SK-N-MC (cell line): ENCODE results near the gene ZIM2.

Experiments
- DNase-seq: peaks from one replicate; pipeline ENCODE4 v3.0.0-alpha.2; 2011; ENCODE audit warnings: low read depth, low spot score
- H3K27ac ChIP-seq: fragments of 200-600 bp; sonication (generic); 2 replicates; pipeline ENCODE4 v1.5.1; 2016; ENCODE audit warnings: mixed run types
- H3K36me3 ChIP-seq: fragments of 200-600 bp; sonication (generic); 2 replicates; pipeline ENCODE4 v1.6.1; 2017; ENCODE audit warnings: antibody characterized with exemption, low read length, mixed read lengths; ENCODE audit not compliant: insufficient read depth
- H3K4me3 ChIP-seq: fragments of 200-600 bp; sonication (generic); 2 replicates; pipeline ENCODE4 v1.5.1; 2016
- H3K9ac ChIP-seq: fragments of 200-600 bp; sonication (generic); 2 replicates; pipeline ENCODE4 v1.8.0; 2017; ENCODE audit warnings: mixed run types, mixed read lengths; ENCODE audit not compliant: insufficient read length
- H3K9me3 ChIP-seq: fragments of 200-600 bp; sonication (generic); 2 replicates; pipeline ENCODE4 v1.6.1; 2017; ENCODE audit warnings: low read depth, mild to moderate bottlenecking, antibody characterized with exemption, low read length, moderate library complexity, mixed read lengths
- EZH2 ChIP-seq: fragments of 200-600 bp; sonication (generic); IDR thresholded peaks from one replicate; pipeline ENCODE4 v1.6.1; 2017; ENCODE audit warnings: antibody characterized with exemption
- FOXP2 ChIP-seq: optimal IDR thresholded peaks from 2 replicates; pipeline ENCODE3; 2011; ENCODE audit warnings: mild to moderate bottlenecking, moderate library complexity; ENCODE audit not compliant: insufficient read depth; ENCODE audit errors: extremely low read length, control extremely low read depth
- POLR2AphosphoS5 ChIP-seq: IDR thresholded peaks from 2 replicates; pipeline ENCODE4 v1.6.1; 2012; ENCODE audit warnings: mild to moderate bottlenecking, low read depth, low read length, borderline replicate concordance

ZIM2 gene

GRCh38 chr19:56822755-56823154, 17.8 kb downstream of the ZIM2 start:
- Histone ChIP-seq H3K9me3 (no peaks in the 10 kb centered on the region), H3K27ac (no peak overlapping the region), H3K36me3 (no peaks in the 10 kb centered on the region), H3K9ac (no peak overlapping the region), H3K4me3 (no peak overlapping the region)
- DNase-seq, result no peak
- no peak for TF ChIP-seq EZH2
- TF ChIP-seq FOXP2, result no peak

GRCh38 chr19:56821675-56822074, 18.9 kb downstream of the ZIM2 start:
- H3K9ac ChIP-seq, result no peak overlapping the region
- no peaks in the 10 kb centered on the region for H3K9me3 ChIP-seq
- H3K36me3 ChIP-seq, result no peaks in the 10 kb centered on the region
- no peak for TF ChIP-seq EZH2
- TF ChIP-seq FOXP2, result no peak
- TF ChIP-seq POLR2AphosphoS5, result no peak
- H3K4me3 ChIP-seq, result no peak overlapping the region
- no peak overlapping the region for H3K27ac ChIP-seq
- no peak for DNase-seq

GRCh38 chr19:56821209-56821608, 19.3 kb downstream of the ZIM2 start:
- H3K9ac ChIP-seq, result no peak overlapping the region
- no peak for TF ChIP-seq FOXP2
- H3K36me3 ChIP-seq, result no peaks in the 10 kb centered on the region
- H3K27ac ChIP-seq, result no peak overlapping the region
- no peak for DNase-seq
- no peak overlapping the region for H3K4me3 ChIP-seq
- H3K9me3 ChIP-seq, result no peaks in the 10 kb centered on the region

- Histone ChIP-seq H3K27ac (no peak overlapping the region), H3K9ac (no peak overlapping the region), H3K9me3 (no peaks in the 10 kb centered on the region), H3K36me3 (no peaks in the 10 kb centered on the region), H3K4me3 (no peak overlapping the region)
- DNase-seq, result no peak
- no peak for TF ChIP-seq FOXP2
- TF ChIP-seq POLR2AphosphoS5, result no peak
- no peak for TF ChIP-seq EZH2
These were observed 21.4 kb downstream of the ZIM2 start for GRCh38 chr19:56819166-56819565.

GRCh38 chr19:56814656-56815055, 25.9 kb downstream of the ZIM2 start:
- H3K9me3 ChIP-seq, result no peaks in the 10 kb centered on the region
- DNase-seq, result no peak
- H3K36me3 ChIP-seq, result no peaks in the 10 kb centered on the region
- H3K9ac ChIP-seq, result no peak overlapping the region
- no peak overlapping the region for H3K4me3 ChIP-seq
- TF ChIP-seq FOXP2, result no peak
- TF ChIP-seq EZH2, result no peak
- TF ChIP-seq POLR2AphosphoS5, result no peak
- H3K27ac ChIP-seq, result no peak overlapping the region

GRCh38 chr19:56813531-56813930, 27.0 kb downstream of the ZIM2 start:
- no peak overlapping the region for H3K4me3 ChIP-seq
- no peak overlapping the region for H3K9ac ChIP-seq
- TF ChIP-seq FOXP2 (no peak), POLR2AphosphoS5 (no peak), EZH2 (no peak)
- no peak for DNase-seq
- no peaks in the 10 kb centered on the region for H3K36me3 ChIP-seq
- no peaks in the 10 kb centered on the region for H3K9me3 ChIP-seq
- no peak overlapping the region for H3K27ac ChIP-seq

- TF ChIP-seq EZH2, result no peak
- no peak overlapping the region for H3K27ac ChIP-seq
- H3K9me3 ChIP-seq, result no peaks in the 10 kb centered on the region
- DNase-seq, result no peak
- H3K4me3 ChIP-seq, result no peak overlapping the region
- no peaks in the 10 kb centered on the region for H3K36me3 ChIP-seq
- no peak overlapping the region for H3K9ac ChIP-seq
These were observed 29.0 kb downstream of the ZIM2 start for GRCh38 chr19:56811480-56811879.

- no peaks in the 10 kb centered on the region for H3K36me3 ChIP-seq
- H3K27ac ChIP-seq, result no peak overlapping the region
- no peak overlapping the region for H3K4me3 ChIP-seq
- DNase-seq, result no peak
- H3K9me3 ChIP-seq, result no peaks in the 10 kb centered on the region
- TF ChIP-seq EZH2 (no peak), FOXP2 (no peak), POLR2AphosphoS5 (no peak)
- H3K9ac ChIP-seq, result no peak overlapping the region
These were observed 30.3 kb downstream of the ZIM2 start for GRCh38 chr19:56810260-56810659.

GRCh38 chr19:56808717-56809392, 31.7 kb downstream of the ZIM2 start:
- H3K27ac ChIP-seq, result no peak overlapping the region
- no peak for DNase-seq
- no peak overlapping the region for H3K9ac ChIP-seq
- H3K9me3 ChIP-seq, result no peaks in the 10 kb centered on the region
- TF ChIP-seq EZH2 (no peak), FOXP2 (no peak), POLR2AphosphoS5 (no peak)
- no peaks in the 10 kb centered on the region for H3K36me3 ChIP-seq
- no peak overlapping the region for H3K4me3 ChIP-seq
